Neural progenitor cell (in vitro differentiated cells): ENCODE data around the gene PDK3. TPM values are rescaled to one million over a fixed set of nuclear protein-coding genes. Genes with fewer than 3 reads are reported as not detected.

Source experiments
- DNase-seq: peaks from one replicate; pipeline ENCODE4 v3.0.0-alpha.2; 2016; ENCODE audit warnings: low spot score
- H2AFZ ChIP-seq: fragments of 200-600 bp; sonication (generic); replicated peaks from 2 replicates; pipeline ENCODE4 v1.6.1; 2016; ENCODE audit warnings: antibody characterized with exemption
- H3F3A ChIP-seq: fragments of 200-600 bp; sonication (generic); 2 replicates; pipeline ENCODE4 v1.6.1; 2016; ENCODE audit warnings: antibody characterized with exemption, low read depth
- H3K27ac ChIP-seq: fragments of 200-600 bp; sonication (generic); 2 replicates; pipeline ENCODE4 v1.5.1; 2016; ENCODE audit warnings: mild to moderate bottlenecking
- H3K27me3 ChIP-seq: fragments of 200-600 bp; sonication (generic); 2 replicates; pipeline ENCODE4 v1.6.1; 2016; ENCODE audit warnings: mild to moderate bottlenecking, moderate library complexity
- H3K36me3 ChIP-seq: fragments of 200-600 bp; sonication (generic); 2 replicates; pipeline ENCODE4 v1.5.1; 2016
- H3K4me1 ChIP-seq: fragments of 200-600 bp; sonication (generic); 2 replicates; pipeline ENCODE4 v1.6.1; 2016; ENCODE audit warnings: mixed run types
- H3K4me2 ChIP-seq: fragments of 200-600 bp; sonication (generic); 2 replicates; pipeline ENCODE4 v1.6.1; 2016
- H3K4me3 ChIP-seq: fragments of 200-600 bp; sonication (generic); 2 replicates; pipeline ENCODE4 v1.5.1; 2016
- H3K79me2 ChIP-seq: fragments of 200-600 bp; sonication (generic); 2 replicates; pipeline ENCODE4 v1.6.1; 2016; ENCODE audit warnings: low read depth
- H3K9ac ChIP-seq: fragments of 200-600 bp; sonication (generic); 2 replicates; pipeline ENCODE4 v1.6.1; 2016
- H3K9me3 ChIP-seq: fragments of 200-600 bp; sonication (generic); 2 replicates; pipeline ENCODE4 v1.5.1; 2016; ENCODE audit warnings: low read depth
- H4K20me1 ChIP-seq: fragments of 200-600 bp; sonication (generic); 2 replicates; pipeline ENCODE4 v1.6.1; 2016; ENCODE audit warnings: low read depth
- H3K27ac Mint-ChIP-seq: 3 replicates; pipeline ENCODE4 v1.8.0; 2021; ENCODE audit warnings: mixed read lengths
- H3K27me3 Mint-ChIP-seq: 2 replicates; pipeline ENCODE4 v1.8.0; 2022; ENCODE audit warnings: low read depth, mild to moderate bottlenecking, inconsistent platforms, moderate library complexity, mixed read lengths; ENCODE audit not compliant: insufficient read depth
- H3K36me3 Mint-ChIP-seq: 3 replicates; pipeline ENCODE4 v1.8.0; 2021; ENCODE audit warnings: mixed read lengths
- H3K4me1 Mint-ChIP-seq: 3 replicates; pipeline ENCODE4 v1.8.0; 2021; ENCODE audit warnings: mixed read lengths
- H3K4me3 Mint-ChIP-seq: 3 replicates; pipeline ENCODE4 v1.8.0; 2021; ENCODE audit warnings: mild to moderate bottlenecking, moderate library complexity, mixed read lengths
- H3K9me3 Mint-ChIP-seq: 3 replicates; pipeline ENCODE4 v1.8.0; 2020; ENCODE audit warnings: mixed read lengths
- EZH2 ChIP-seq: fragments of 200-600 bp; sonication (generic); IDR thresholded peaks from 2 replicates; pipeline ENCODE4 v1.6.1; 2017; ENCODE audit warnings: antibody characterized with exemption, mild to moderate bottlenecking, moderate library complexity
- EZH2phosphoT487 ChIP-seq: fragments of 200-600 bp; sonication (generic); IDR thresholded peaks from 2 replicates; pipeline ENCODE4 v1.6.1; 2017; ENCODE audit warnings: antibody characterized with exemption
- total RNA-seq: library from RNA; depleted of rRNA; stranded (reverse); fragments of >200 nt; gene quantifications from 2 replicates; pipeline ENCODE4 v1.2.3, GENCODE V29; 2015; ENCODE audit warnings: low replicate concordance
- TF ChIP-seq, protein P1 (sequence below): fragments of 200-600 bp; sonication (generic); IDR thresholded peaks from 2 replicates; pipeline ENCODE4 v1.5.1; 2017; ENCODE audit warnings: antibody characterized with exemption, mild to moderate bottlenecking

PDK3 gene
- total RNA-seq, 1 donor from 2014 or later, result 100 TPM

DNA sequence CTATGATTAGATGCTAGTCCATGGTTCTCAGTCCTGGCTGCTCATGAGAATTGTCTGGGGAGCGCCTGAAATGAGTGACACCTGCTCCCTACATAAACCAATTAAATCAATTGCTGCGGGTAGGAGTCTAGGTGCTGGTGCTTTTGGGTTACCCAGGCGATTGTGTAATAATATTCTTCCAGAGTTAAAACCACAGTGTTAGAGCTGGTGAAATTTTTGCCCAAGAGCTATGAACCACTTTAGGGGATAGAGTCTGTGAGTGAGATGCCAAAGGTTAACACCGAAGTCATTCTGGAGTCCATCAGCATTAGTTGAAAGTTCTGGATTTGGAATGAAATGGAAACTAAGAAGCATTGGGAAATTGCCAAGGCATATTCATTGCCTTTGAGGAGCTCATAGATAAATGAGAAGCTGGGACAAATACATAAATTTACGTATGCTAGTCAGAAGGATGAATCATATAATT is 15.3 kb downstream of the PDK3 start:
- H3K9ac ChIP-seq, result no peak overlapping the region
- H3K27ac Mint-ChIP-seq, result no peak overlapping the region
- peaks cover 14% of the 10 kb centered on the region for H3K36me3 Mint-ChIP-seq
- H3K79me2 ChIP-seq, result peaks cover 56% of the 10 kb centered on the region
- peaks cover 8% of the 10 kb centered on the region for H3K9me3 Mint-ChIP-seq
- H3K27me3 ChIP-seq, result no peaks in the 10 kb centered on the region
- no peaks in the 10 kb centered on the region for H3K4me1 Mint-ChIP-seq
- no peak overlapping the region for H3K4me3 ChIP-seq
- H3F3A ChIP-seq, result peaks cover under 1% of the 10 kb centered on the region
- DNase-seq, result no peak
- H3K4me3 Mint-ChIP-seq, result no peak overlapping the region
- no peak for TF ChIP-seq EZH2
- TF ChIP-seq, protein P1, sequence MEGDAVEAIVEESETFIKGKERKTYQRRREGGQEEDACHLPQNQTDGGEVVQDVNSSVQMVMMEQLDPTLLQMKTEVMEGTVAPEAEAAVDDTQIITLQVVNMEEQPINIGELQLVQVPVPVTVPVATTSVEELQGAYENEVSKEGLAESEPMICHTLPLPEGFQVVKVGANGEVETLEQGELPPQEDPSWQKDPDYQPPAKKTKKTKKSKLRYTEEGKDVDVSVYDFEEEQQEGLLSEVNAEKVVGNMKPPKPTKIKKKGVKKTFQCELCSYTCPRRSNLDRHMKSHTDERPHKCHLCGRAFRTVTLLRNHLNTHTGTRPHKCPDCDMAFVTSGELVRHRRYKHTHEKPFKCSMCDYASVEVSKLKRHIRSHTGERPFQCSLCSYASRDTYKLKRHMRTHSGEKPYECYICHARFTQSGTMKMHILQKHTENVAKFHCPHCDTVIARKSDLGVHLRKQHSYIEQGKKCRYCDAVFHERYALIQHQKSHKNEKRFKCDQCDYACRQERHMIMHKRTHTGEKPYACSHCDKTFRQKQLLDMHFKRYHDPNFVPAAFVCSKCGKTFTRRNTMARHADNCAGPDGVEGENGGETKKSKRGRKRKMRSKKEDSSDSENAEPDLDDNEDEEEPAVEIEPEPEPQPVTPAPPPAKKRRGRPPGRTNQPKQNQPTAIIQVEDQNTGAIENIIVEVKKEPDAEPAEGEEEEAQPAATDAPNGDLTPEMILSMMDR, result no peak
- TF ChIP-seq EZH2phosphoT487, result no peak
- H2AFZ ChIP-seq, result no peak overlapping the region
- no peaks in the 10 kb centered on the region for H3K36me3 ChIP-seq
- H3K4me1 ChIP-seq, result no peaks in the 10 kb centered on the region
- no peaks in the 10 kb centered on the region for H3K9me3 ChIP-seq
- H3K4me2 ChIP-seq, result no peak overlapping the region
- H4K20me1 ChIP-seq, result peaks cover 20% of the 10 kb centered on the region
- no peak overlapping the region for H3K27ac ChIP-seq
- H3K27me3 Mint-ChIP-seq, result no peaks in the 10 kb centered on the region

DNA sequence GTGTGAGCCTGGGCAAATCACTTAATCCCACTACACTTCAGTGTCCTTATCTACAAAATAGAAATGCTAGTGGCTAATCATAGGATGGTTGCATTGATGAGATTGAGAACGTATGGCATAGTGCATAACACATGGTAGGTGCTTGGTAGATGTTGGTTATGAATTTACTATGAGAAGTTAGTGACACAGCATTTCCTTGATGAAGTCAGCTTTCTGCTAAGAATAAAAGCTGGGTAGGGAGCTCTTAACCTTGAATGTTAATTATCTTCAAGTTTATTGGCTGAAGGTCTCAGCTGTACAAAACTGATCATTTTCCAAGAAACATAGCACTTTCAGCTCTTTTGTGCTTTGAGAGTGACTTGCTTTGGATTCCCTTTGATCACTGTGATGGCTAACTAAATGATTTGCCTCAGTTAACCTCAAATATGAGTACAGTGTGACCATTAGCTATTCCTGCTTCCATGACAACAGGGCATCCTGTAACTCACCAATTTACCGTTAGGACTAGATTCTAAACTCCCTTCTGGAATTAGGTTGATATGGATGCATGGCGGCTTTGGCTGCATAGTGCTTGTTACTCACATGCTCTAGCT is 17.8 kb downstream of the PDK3 start:
- H3K4me3 Mint-ChIP-seq, result no peak overlapping the region
- H3K27ac Mint-ChIP-seq, result no peak overlapping the region
- Histone ChIP-seq H3K9ac (no peak overlapping the region), H3K27ac (no peak overlapping the region), H3K9me3 (no peaks in the 10 kb centered on the region), H3K4me3 (no peak overlapping the region), H3K4me2 (no peak overlapping the region), H2AFZ (no peak overlapping the region), H4K20me1 (peaks cover 7% of the 10 kb centered on the region), H3K36me3 (no peaks in the 10 kb centered on the region), H3K79me2 (peaks cover 41% of the 10 kb centered on the region), H3K4me1 (peaks cover 3% of the 10 kb centered on the region), H3F3A (peaks cover 9% of the 10 kb centered on the region), H3K27me3 (no peaks in the 10 kb centered on the region)
- peaks cover 4% of the 10 kb centered on the region for H3K4me1 Mint-ChIP-seq
- no peak for DNase-seq
- TF ChIP-seq EZH2phosphoT487 (no peak), EZH2 (no peak)
- TF ChIP-seq, protein P1, result no peak
- peaks cover 19% of the 10 kb centered on the region for H3K36me3 Mint-ChIP-seq
- no peaks in the 10 kb centered on the region for H3K27me3 Mint-ChIP-seq
- H3K9me3 Mint-ChIP-seq, result peaks cover 8% of the 10 kb centered on the region

DNA sequence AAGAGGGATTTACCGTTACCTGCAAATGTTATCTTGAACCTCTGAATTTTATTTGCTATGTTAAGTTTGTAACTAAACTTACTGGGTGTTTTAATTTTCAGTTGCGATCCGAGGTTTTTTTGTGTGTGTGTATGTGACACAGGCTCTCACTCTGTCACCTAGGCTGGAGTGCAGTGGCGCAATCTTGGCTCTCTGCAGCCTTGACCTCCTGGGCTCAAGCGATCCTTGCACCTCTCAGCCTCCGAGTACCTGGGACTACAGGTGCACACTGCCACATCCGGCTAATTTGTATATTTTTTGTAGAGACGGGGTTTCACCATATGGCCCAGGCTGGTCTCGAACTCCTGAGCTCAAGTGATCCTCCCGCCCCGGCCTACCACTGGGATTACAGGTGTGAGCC is 18.5 kb downstream of the PDK3 start:
- H3K27ac Mint-ChIP-seq, result no peak overlapping the region
- Histone ChIP-seq H2AFZ (no peak overlapping the region), H3K27me3 (no peaks in the 10 kb centered on the region), H3K4me3 (no peak overlapping the region), H3K9ac (no peak overlapping the region), H3K27ac (no peak overlapping the region), H3F3A (peaks cover 9% of the 10 kb centered on the region), H3K79me2 (peaks cover 34% of the 10 kb centered on the region), H3K36me3 (no peaks in the 10 kb centered on the region), H3K4me2 (no peak overlapping the region), H3K4me1 (peaks cover 3% of the 10 kb centered on the region), H4K20me1 (peaks cover 5% of the 10 kb centered on the region), H3K9me3 (no peaks in the 10 kb centered on the region)
- TF ChIP-seq EZH2phosphoT487 (no peak), EZH2 (no peak)
- TF ChIP-seq, protein P1, result no peak
- peaks cover 4% of the 10 kb centered on the region for H3K4me1 Mint-ChIP-seq
- H3K4me3 Mint-ChIP-seq, result no peak overlapping the region
- DNase-seq, result no peak
- no peaks in the 10 kb centered on the region for H3K27me3 Mint-ChIP-seq
- H3K9me3 Mint-ChIP-seq, result peaks cover 8% of the 10 kb centered on the region
- peaks cover 19% of the 10 kb centered on the region for H3K36me3 Mint-ChIP-seq
